ENCODE measurements around the gene TMEM187. TPM values are rescaled to one million over a fixed set of nuclear protein-coding genes. Genes with fewer than 3 reads are reported as not detected.

TMEM187 gene
- total and polyA plus RNA-seq, 2 of the 4 experiments (the other 2 are of a cell fraction), result 3.4 to 6.2 TPM

GRCh38 chrX:153956044-153956907 is 16.3 kb upstream of the TMEM187 start:
- Histone ChIP-seq H3K27ac (ENCODE audit: insufficient read depth, low read length) (no peak overlapping the region), H3K9ac (ENCODE audit: low read depth, low read length) (no peak overlapping the region), H3K4me3 (ENCODE audit: insufficient read depth, low read depth, low read length) (no peak overlapping the region), H3K4me2 (ENCODE audit: low read depth, low read length) (no peak overlapping the region), H4K5ac (ENCODE audit: low read depth, low read length) (no peak overlapping the region), H4K20me1 (ENCODE audit: insufficient read depth, low read length) (no peaks in the 10 kb centered on the region; the same call in 1 of the 2 replicates), H2AK9ac (replicated peaks; ENCODE audit: low read depth, low read length, poor library complexity) (no peak overlapping the region), H2AFZ (replicated peaks; ENCODE audit: low read length, poor library complexity) (no peak overlapping the region), H4K91ac (ENCODE audit: insufficient read depth, low read depth, low read length) (no peak overlapping the region), H3K56ac (ENCODE audit: extremely low read depth, insufficient read depth, low read length) (no peak overlapping the region), H2BK15ac (ENCODE audit: low read depth, low read length) (no peak overlapping the region), H3K9me3 (ENCODE audit: control insufficient read depth, insufficient read depth, low read length) (no peaks in the 10 kb centered on the region), H3K18ac (ENCODE audit: low read depth, low read length) (no peak overlapping the region), H3K14ac (replicated peaks; ENCODE audit: low read depth, low read length) (no peak overlapping the region), H3K79me1 (ENCODE audit: low read depth in 1 of 2, low read length in 2 of 2) (peaks cover 0 to 6% of the 10 kb centered on the region in 2 experiments; a peak in 3 of 4 replicates), H4K8ac (ENCODE audit: low read depth in 2 of 2, low read length in 2 of 2) (no peak overlapping the region), H2BK120ac (ENCODE audit: low read depth, low read length) (no peak overlapping the region), H3K9me1 (ENCODE audit: insufficient read depth, low read length) (no peaks in the 10 kb centered on the region), H3K4ac (ENCODE audit: low read depth, low read length) (no peak overlapping the region), H2BK20ac (ENCODE audit: low read depth, low read length) (no peak overlapping the region), H2AK5ac (ENCODE audit: low read depth, low read length) (no peak overlapping the region), H3K36me3 (ENCODE audit: control insufficient read depth, insufficient read depth, low read length) (peaks cover 84% of the 10 kb centered on the region), H3K4me1 (ENCODE audit: control insufficient read depth, insufficient read depth, low read length) (peaks cover 4% of the 10 kb centered on the region), H2BK5ac (ENCODE audit: low read depth, low read length, poor library complexity, severe bottlenecking) (no peak overlapping the region), H3K23ac (ENCODE audit: low read depth, low read length) (no peak overlapping the region), H3K27me3 (ENCODE audit: control insufficient read depth, insufficient read depth, low read length) (no peaks in the 10 kb centered on the region)
- ATAC-seq (ENCODE audit: low read depth), result no peak
- dilution Hi-C loops (cut with HindIII; ENCODE audit: low sequenced_read_pairs, unreplicated experiment) (no loop called here), intact Hi-C loops (cut with micrococcal nuclease) (no loop called here), in situ Hi-C loops (cut with MboI; ENCODE audit: low sequenced_read_pairs) (no loop called here)
- BruUV-seq (replicated peaks), result no TSS peak
- ChIA-PET POLR2A (ENCODE audit: unreplicated experiment) (no interaction called here), CTCF (no interaction called here)
- no peak for DNase-seq
- TF ChIP-seq RCOR1 (IDR thresholded peaks at IDR 0.05; ENCODE audit: insufficient replicate concordance, low read length) (no peak), MAFK (IDR thresholded peaks at IDR 0.05; ENCODE audit: low read depth, low read length) (no peak), MAZ (IDR thresholded peaks at IDR 0.05; ENCODE audit: borderline replicate concordance, low read depth, low read length) (no peak), MXI1 (IDR thresholded peaks at IDR 0.05; ENCODE audit: borderline replicate concordance, low read depth, low read length) (no peak), FOS (IDR thresholded peaks at IDR 0.05; ENCODE audit: low read depth, low read length) (no peak), RAD21 (IDR thresholded peaks at IDR 0.05; ENCODE audit: low read length) (no peak), NFE2L2 (IDR thresholded peaks at IDR 0.05; ENCODE audit: low read depth, low read length) (no peak), CHD1 (IDR thresholded peaks at IDR 0.05; ENCODE audit: low read depth, low read length) (no peak), BHLHE40 (IDR thresholded peaks at IDR 0.05; ENCODE audit: low read depth, low read length) (no peak), USF2 (IDR thresholded peaks at IDR 0.05; ENCODE audit: low read depth, low read length) (no peak), CTCF (conservative IDR thresholded peaks at IDR 0.05; ENCODE audit: low read depth, low read length) (no peak)
- 80% methylated on average over 19 of the region's 35 CpGs; no CpG with 5 or more reads in 1 of the 2 experiments for WGBS, 2 experiments (ENCODE audit: extremely low coverage in 2 of 2, insufficient read length in 1 of 2)

Measured in IMR-90 (cell line).